Activated naive CD8-positive, alpha-beta T cell treated with anti-CD3 and anti-CD28 coated beads, Interleukin-2, amount 50 U/mL, for 16 hours (primary cell): ENCODE results near the gene MYOT.

Experiments
- DNase-seq: peaks from one replicate; pipeline ENCODE4 v3.0.0-alpha.2; 2020; ENCODE audit warnings: low read depth, low spot score

Gene MYOT

DNA sequence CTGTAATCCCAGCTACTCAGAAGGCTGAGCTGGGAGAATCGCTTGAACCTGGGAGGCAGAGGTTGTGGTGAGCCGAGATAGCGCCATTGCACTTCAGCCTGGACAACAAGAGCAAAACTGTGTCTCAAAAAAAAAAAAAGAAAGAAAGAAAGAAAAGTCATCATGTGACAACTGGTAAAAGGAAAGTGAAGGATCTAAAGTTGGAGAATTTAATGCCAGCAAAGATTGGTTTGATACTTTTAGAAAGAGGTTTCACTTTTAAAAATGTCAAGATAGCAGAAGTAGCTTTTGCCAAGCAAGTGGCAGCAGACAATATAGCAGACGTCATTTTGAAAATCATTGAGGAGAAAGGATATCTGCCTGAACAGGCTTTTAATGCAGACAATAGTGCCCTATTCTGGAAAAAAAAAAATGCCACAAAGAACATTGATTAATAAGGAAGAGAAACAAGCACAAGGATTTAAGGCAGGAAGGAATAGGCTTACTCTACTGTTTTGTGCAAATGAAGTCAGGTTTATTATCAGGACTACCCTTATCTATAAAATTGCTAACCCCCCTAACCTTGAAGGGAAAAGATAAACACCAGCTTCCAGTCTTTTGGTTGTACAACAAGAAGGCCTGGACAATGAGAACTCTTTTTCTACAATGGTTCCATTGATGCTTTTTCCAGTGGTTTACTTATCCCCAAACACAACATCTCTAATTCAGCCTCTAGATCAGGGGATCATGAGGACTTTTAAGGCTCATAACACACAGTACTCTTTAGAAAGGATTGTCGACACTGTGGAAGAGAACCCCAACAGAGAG, 33.6 kb downstream of the MYOT start:
- DNase-seq = no peak

DNA sequence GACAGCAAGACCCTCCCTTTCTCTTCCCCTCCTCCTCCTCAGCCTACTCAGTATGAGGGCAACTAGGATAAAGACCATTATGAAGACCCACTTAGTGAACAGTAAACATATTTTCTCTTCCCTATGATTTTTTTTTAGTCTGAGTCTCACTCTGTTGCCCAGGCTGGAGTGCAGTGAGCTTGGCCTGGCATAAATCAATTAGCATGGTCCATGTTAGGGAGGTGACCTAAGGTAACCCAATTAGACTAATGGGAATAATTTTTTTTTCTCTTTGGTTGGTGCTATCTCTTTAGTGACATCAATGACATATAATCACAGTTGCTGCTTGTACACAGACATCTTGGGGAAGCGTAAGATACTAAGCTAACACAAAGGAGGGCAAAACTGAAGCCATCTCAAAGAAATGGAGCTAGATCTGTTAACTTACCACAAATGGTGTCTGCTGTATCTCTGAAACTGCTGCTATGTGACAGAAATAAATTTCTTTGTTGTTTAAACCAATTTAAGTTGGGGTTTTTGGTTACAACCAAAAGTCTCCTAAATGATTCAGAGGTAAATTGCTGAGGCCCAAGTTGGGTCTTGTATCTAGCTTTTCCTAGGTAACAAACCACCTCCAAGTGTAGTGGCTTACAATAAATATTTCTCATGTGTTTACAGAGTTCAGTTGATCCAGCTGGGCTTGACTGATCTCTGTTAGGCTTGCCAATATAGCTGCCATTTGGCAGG, 34.9 kb downstream of the MYOT start:
- DNase-seq = no peak

DNA sequence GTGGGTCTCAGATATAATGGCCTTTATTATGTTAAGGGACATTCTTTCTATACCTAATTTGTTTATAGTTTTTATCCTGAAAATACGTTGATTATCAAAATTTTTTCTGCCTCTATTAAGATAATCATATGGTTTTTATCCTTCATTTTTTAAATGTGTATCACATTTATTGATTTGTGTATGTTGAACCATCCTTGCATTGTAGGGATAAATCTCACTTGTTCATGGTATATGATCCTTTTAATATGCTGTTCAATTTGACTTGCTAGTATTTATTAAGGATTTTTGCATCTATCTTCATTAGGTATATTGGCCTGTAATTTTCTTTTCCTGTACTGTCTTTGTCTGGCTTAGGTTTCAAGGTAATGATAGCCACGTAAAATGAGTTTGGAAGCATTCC, 47.1 kb downstream of the MYOT start:
- no peak for DNase-seq

DNA sequence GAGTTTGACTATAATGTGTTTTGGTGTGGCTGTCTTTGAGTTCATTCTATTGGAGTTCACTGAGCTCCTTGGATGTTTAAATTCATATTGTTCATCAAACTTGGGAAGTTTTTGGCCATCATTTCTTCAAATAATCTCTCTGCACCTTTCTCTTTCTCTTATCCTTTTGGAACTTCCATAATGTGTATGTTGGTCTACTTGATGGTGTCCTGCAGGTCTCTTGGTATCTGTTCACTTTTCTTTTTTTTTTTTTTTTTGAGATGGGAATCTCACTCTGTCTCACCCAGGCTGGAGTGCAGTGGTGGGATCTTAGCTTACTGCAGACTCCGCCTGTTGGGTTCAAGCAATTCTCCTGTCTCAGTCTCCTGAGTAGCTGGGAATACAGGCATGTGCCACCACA, 49.3 kb downstream of the MYOT start:
- no peak for DNase-seq

DNA sequence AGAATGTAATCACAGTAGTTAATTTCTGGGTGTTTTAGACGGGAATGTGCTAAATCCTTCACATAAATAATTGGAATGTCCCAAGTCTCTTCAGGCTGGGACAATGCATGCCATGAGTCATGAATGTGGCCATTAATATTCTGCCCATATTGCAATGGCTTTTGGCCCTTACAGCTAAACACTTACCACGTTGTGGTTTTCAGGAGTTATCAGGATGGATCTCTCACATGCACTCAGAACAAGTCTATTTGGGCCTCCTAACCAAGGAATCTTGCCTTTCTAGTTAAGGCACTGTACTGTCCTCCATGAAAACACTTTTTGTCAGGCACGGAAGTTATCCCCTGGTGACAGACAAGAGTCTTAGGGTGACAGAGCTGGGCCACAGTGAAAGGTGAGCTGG, 54.3 kb downstream of the MYOT start:
- no peak for DNase-seq

DNA sequence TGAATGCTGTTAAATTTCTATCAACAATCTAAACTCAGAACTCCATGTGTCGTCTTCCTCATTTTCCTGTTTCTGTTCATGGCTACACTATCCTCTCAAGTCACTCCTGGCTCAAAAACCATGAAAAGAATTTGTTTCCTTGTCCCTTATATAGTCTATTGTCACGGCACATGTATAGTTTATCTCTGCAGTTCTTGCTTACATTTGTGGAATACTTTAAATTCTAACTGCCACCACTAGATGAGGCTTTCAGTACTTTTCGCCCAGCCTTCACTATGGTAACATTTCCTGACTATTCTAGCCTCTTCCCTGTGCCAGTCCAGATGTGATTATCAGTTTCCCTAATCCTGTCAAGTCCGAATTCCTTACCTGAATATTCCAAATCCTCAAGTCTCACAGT, 56.2 kb downstream of the MYOT start:
- DNase-seq = no peak

DNA sequence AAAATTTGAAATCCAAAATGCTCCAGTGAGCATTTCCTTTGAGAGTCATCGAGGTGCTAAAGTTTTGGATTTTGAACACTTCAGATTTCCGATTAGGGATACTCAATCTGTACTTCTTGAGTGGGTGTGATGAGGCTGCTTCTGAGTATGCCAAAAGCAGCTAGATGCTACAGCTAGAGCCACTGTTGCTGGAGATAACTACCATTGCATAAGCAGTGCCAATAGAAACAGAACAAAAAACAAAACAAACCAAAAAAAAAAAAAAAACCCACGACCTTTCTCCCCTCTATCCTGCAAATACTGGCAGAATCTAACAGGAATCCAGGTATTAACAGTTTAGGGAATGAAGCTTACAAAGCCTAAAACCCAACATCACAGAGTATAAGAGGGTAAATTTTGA, 65.1 kb downstream of the MYOT start:
- no peak for DNase-seq

DNA sequence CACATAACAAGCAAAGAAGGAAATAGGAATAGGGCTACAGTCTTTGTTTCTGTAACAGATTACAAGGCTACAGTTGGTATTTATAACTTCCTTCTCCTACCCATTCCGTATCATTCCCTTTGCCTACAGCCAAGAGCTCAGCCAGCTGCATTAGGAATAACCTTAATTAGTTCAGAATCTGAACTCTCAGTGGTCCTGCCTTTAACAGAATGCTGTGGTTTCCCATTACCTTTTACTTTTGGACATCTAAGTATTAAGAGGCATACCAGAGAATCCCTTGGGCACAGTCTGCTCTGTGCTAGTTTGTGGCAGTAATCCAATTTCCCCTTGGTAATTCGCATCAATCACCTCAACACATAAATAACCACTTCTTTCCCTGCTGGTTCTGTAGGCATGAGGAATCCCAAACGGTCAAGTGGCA, 65.8 kb downstream of the MYOT start:
- DNase-seq = no peak

DNA sequence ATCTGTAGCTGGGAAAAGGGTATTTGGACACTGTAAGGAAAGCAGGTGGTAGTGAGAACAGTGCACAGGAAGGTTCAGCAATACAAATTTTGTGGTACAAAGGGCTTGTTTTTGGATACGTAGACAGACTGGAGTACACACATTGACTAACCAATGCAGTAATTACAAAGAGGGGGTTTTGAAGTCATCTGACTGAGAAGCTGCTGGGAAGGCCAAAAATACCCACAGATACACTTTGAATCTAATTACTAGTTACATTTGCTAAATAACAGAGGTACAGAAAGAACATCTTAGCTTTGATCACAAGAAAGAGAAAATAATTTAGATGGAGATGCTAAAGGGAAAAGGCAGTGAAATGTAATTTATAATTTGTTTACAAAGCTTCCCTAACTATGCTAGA, 67.5 kb downstream of the MYOT start:
- no peak for DNase-seq

DNA sequence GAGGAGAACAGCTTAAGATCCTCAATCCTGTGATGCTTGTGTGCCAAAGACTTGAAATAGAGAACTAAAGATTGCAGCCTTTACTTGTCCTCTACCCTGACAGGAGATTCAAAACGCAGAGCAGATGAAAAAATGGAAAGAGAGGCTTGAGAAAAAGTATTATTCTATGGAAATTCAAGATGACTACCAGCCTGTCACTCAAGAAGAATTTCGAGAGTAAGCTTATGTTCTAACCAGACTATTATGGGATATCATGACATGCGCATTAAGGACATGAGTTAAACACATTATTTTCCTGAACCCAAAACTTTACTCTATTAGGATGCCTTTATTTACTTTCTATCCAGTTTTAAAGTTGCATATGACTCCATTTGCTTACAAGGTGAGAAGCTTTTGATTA, 68.0 kb downstream of the MYOT start:
- no peak for DNase-seq
